Measurements from ENCODE around the gene ALDH18A1. TPM values are rescaled to one million over a fixed set of nuclear protein-coding genes. Genes with fewer than 3 reads are reported as not detected.

Gene ALDH18A1
- polyA plus RNA-seq, 2 of the 4 experiments (the other 2 are of a cell fraction): 41.8 to 69.9 TPM

GRCh38 chr10:95578619-95579018 lies 77.9 kb downstream of the ALDH18A1 start:
- ATAC-seq: no peak

More at GRCh38 chr10:95578619-95579018, 77.9 kb downstream of the ALDH18A1 start:
- Histone ChIP-seq H3K4me1 (no peaks in the 10 kb centered on the region), H3K27ac (no peak overlapping the region), H3K4me2 (no peak overlapping the region), H3K4me3 (no peak overlapping the region), H3K9me3 (no peaks in the 10 kb centered on the region)
- CTCF ChIA-PET: interaction anchor here (1.6 kb wide), 1 partner anchor 12 kb away, joined by 3 read pairs; no protein-coding TSS in a partner anchor
- FAIRE-seq (no peak), DNase-seq (ENCODE audit: low read depth in 1 of 2, low spot score in 1 of 2) (no peak)
- 28% methylated on average over 2 of the region's 2 CpGs for WGBS (ENCODE audit: missing lambda C conversion rate)
- TF ChIP-seq MAX (IDR thresholded peaks at IDR 0.05) (no peak), REST (IDR thresholded peaks at IDR 0.05) (no peak), FOSL2 (IDR thresholded peaks at IDR 0.05) (no peak), FOSL2 (CRISPR knock-in tag; IDR thresholded peaks at IDR 0.05) (no peak), HES2 (IDR thresholded peaks at IDR 0.05) (no peak), BCL3 (IDR thresholded peaks at IDR 0.05) (no peak), EHMT2 (IDR thresholded peaks at IDR 0.05; ENCODE audit: low read depth) (no peak), PBX3 (IDR thresholded peaks at IDR 0.05) (no peak), GATA3 (IDR thresholded peaks at IDR 0.05; ENCODE audit: borderline replicate concordance) (no peak), NFE2L2 (conservative IDR thresholded peaks at IDR 0.05; ENCODE audit: low read length) (no peak), RNF2 (IDR thresholded peaks at IDR 0.05; ENCODE audit: borderline replicate concordance, low read depth) (no peak), BHLHE40 (IDR thresholded peaks at IDR 0.05; ENCODE audit: low read depth, low read length) (no peak), ZFP36 (IDR thresholded peaks at IDR 0.05; ENCODE audit: borderline replicate concordance, partially characterized antibody) (no peak), PHF8 (IDR thresholded peaks at IDR 0.05; ENCODE audit: borderline replicate concordance, low read depth) (no peak), MYC (IDR thresholded peaks at IDR 0.05; ENCODE audit: borderline replicate concordance, low read length) (no peak), EP300 (IDR thresholded peaks at IDR 0.05) (no peak), KDM5A (IDR thresholded peaks at IDR 0.05) (no peak), E2F6 (IDR thresholded peaks at IDR 0.05; ENCODE audit: borderline replicate concordance, low read depth) (no peak), ELK1 (IDR thresholded peaks at IDR 0.05; ENCODE audit: low read depth, low read length) (no peak), CEBPB (IDR thresholded peaks at IDR 0.05) (no peak), JUNB (IDR thresholded peaks at IDR 0.05) (no peak)
- POLR2A ChIA-PET: no interaction called here
